ENCODE data around the gene BTBD1.
A peak's percentile ranks its signal among the peaks of the same experiment; 100 is the strongest.

BTBD1 gene

GRCh38 chr15:83106994-83107840 lies 40.2 kb upstream of the BTBD1 start, which contains the start of gene TM6SF1:
TM6SF1 (plus strand) TSS chr15:83107645; CDS start chr15:83107681, 36 bp downstream.
- DNase-seq (ENCODE audit: low read depth, low spot score), result no peak
- in situ Hi-C loops (cut with HindIII; ENCODE audit: low sequenced_read_pairs), result no loop called here
- peak within 1 kb of the TSS; percentile 41 for H3K4me3 ChIP-seq (ENCODE audit: low read depth, low read length)
- TF ChIP-seq CTCF (IDR thresholded peaks at IDR 0.05; ENCODE audit: low read depth, low read length), result no peak

- no peak overlapping the region for H3K4me3 ChIP-seq (ENCODE audit: low read depth, low read length)
- TF ChIP-seq CTCF (IDR thresholded peaks at IDR 0.05; ENCODE audit: low read depth, low read length), result no peak
- in situ Hi-C loops (cut with HindIII; ENCODE audit: low sequenced_read_pairs), result no loop called here
- no peak for DNase-seq (ENCODE audit: low read depth, low spot score)
Measured at GRCh38 chr15:83105440-83105839, 38.4 kb upstream of the BTBD1 start.

- TF ChIP-seq CTCF (IDR thresholded peaks at IDR 0.05; ENCODE audit: low read depth, low read length), result no peak
- DNase-seq (ENCODE audit: low read depth, low spot score), result no peak
- H3K4me3 ChIP-seq (ENCODE audit: low read depth, low read length), result no peak overlapping the region
- in situ Hi-C loops (cut with HindIII; ENCODE audit: low sequenced_read_pairs), result no loop called here
Measured at GRCh38 chr15:83104141-83104540, 37.1 kb upstream of the BTBD1 start.

GRCh38 chr15:83102346-83102745 lies 35.3 kb upstream of the BTBD1 start:
- in situ Hi-C loops (cut with HindIII; ENCODE audit: low sequenced_read_pairs), result no loop called here

GRCh38 chr15:83100097-83100646 lies 33.1 kb upstream of the BTBD1 start:
- no peak for TF ChIP-seq CTCF (IDR thresholded peaks at IDR 0.05; ENCODE audit: low read depth, low read length)
- in situ Hi-C loops (cut with HindIII; ENCODE audit: low sequenced_read_pairs), result no loop called here
- H3K4me3 ChIP-seq (ENCODE audit: low read depth, low read length), result no peak overlapping the region
- no peak for DNase-seq (ENCODE audit: low read depth, low spot score)

More at GRCh38 chr15:83102346-83102745, 35.3 kb upstream of the BTBD1 start:
- no peak for TF ChIP-seq CTCF (IDR thresholded peaks at IDR 0.05; ENCODE audit: low read depth, low read length)
- no peak for DNase-seq (ENCODE audit: low read depth, low spot score)
- H3K4me3 ChIP-seq (ENCODE audit: low read depth, low read length), result no peak overlapping the region

- DNase-seq (ENCODE audit: low read depth, low spot score), result no peak
- in situ Hi-C loops (cut with HindIII; ENCODE audit: low sequenced_read_pairs), result no loop called here
- TF ChIP-seq CTCF (IDR thresholded peaks at IDR 0.05; ENCODE audit: low read depth, low read length), result no peak
- H3K4me3 ChIP-seq (ENCODE audit: low read depth, low read length), result no peak overlapping the region
Measured at GRCh38 chr15:83099290-83099689, 32.2 kb upstream of the BTBD1 start.

Data from astrocyte of the spinal cord (primary cell).